GM18868 (cell line): Measurements from ENCODE around the gene PTPRU.

Experiments used
- ATAC-seq: cut with Tn5 transposase; IDR thresholded peaks from one replicate; pipeline ENCODE4 v1.9.1; 2021; ENCODE audit warnings: mild to moderate bottlenecking, moderate library complexity; ENCODE audit not compliant: unreplicated experiment

Gene PTPRU

GRCh38 chr1:29355375-29355774 lies 119.1 kb downstream of the PTPRU start:
- no peak for ATAC-seq

GRCh38 chr1:29356663-29357062 lies 120.3 kb downstream of the PTPRU start:
- ATAC-seq, result no peak

- ATAC-seq, result no peak
These were observed 121.1 kb downstream of the PTPRU start for GRCh38 chr1:29357452-29357851.

- no peak for ATAC-seq
These were observed 121.9 kb downstream of the PTPRU start for GRCh38 chr1:29358183-29358582.

- ATAC-seq, result no peak
These were observed 124.4 kb downstream of the PTPRU start for GRCh38 chr1:29360768-29361167.

GRCh38 chr1:29361686-29362085 lies 125.4 kb downstream of the PTPRU start:
- ATAC-seq, result no peak

GRCh38 chr1:29362116-29362515 lies 125.8 kb downstream of the PTPRU start:
- no peak for ATAC-seq

- no peak for ATAC-seq
These were observed 126.4 kb downstream of the PTPRU start for GRCh38 chr1:29362764-29363163.

- no peak for ATAC-seq
These were observed 127.2 kb downstream of the PTPRU start for GRCh38 chr1:29363536-29363935.

- ATAC-seq, result no peak
These were observed 127.9 kb downstream of the PTPRU start for GRCh38 chr1:29364101-29364678.

GRCh38 chr1:29365906-29366670 lies 129.8 kb downstream of the PTPRU start:
- no peak for ATAC-seq

GRCh38 chr1:29368936-29369932 lies 132.9 kb downstream of the PTPRU start:
- no peak for ATAC-seq

GRCh38 chr1:29370067-29370466 lies 133.7 kb downstream of the PTPRU start:
- ATAC-seq, result no peak

- ATAC-seq, result no peak
These were observed 135.0 kb downstream of the PTPRU start for GRCh38 chr1:29371332-29371731.

GRCh38 chr1:29372108-29372507 lies 135.8 kb downstream of the PTPRU start:
- no peak for ATAC-seq
